G401.6 (cell line): ENCODE results near the gene GRK3.
"Not testable (repeated sequence)": the region's sequence is repeated elsewhere in the genome, so short reads cannot be mapped to it uniquely, and the experiment has no call there.

Experiments
- FAIRE-seq: peaks from 2 replicates; lab custom pipeline; 2012; peaks lifted over from hg19 to GRCh38; lab: Jason Lieb, UNC

Gene GRK3

GRCh38 chr22:25572708-25573171, 8.3 kb downstream of the GRK3 start:
- FAIRE-seq, result no peak

GRCh38 chr22:25573841-25574240, 9.4 kb downstream of the GRK3 start:
- FAIRE-seq, result no peak

- FAIRE-seq, result no peak
Measured at GRCh38 chr22:25574736-25575135, 10.3 kb downstream of the GRK3 start.

GRCh38 chr22:25575674-25576392, 11.4 kb downstream of the GRK3 start:
- not testable (repeated sequence) for FAIRE-seq

- FAIRE-seq, result not testable (repeated sequence)
Measured at GRCh38 chr22:25581452-25581851, 17.0 kb downstream of the GRK3 start.

GRCh38 chr22:25582946-25583345, 18.5 kb downstream of the GRK3 start:
- FAIRE-seq, result no peak

- FAIRE-seq, result not testable (repeated sequence)
Measured at GRCh38 chr22:25584993-25585392, 20.5 kb downstream of the GRK3 start.

- FAIRE-seq, result not testable (repeated sequence)
Measured at GRCh38 chr22:25589664-25590063, 25.2 kb downstream of the GRK3 start.

- not testable (repeated sequence) for FAIRE-seq
Measured at GRCh38 chr22:25593323-25593722, 28.8 kb downstream of the GRK3 start.

- FAIRE-seq, result no peak
Measured at GRCh38 chr22:25598609-25599008, 34.1 kb downstream of the GRK3 start.

GRCh38 chr22:25602445-25602844, 38.0 kb downstream of the GRK3 start:
- no peak for FAIRE-seq

GRCh38 chr22:25602916-25603315, 38.4 kb downstream of the GRK3 start:
- FAIRE-seq, result no peak

- not testable (repeated sequence) for FAIRE-seq
Measured at GRCh38 chr22:25605146-25605545, 40.7 kb downstream of the GRK3 start.

GRCh38 chr22:25605565-25605964, 41.1 kb downstream of the GRK3 start:
- not testable (repeated sequence) for FAIRE-seq

- not testable (repeated sequence) for FAIRE-seq
Measured at GRCh38 chr22:25611284-25611683, 46.8 kb downstream of the GRK3 start.

- not testable (repeated sequence) for FAIRE-seq
Measured at GRCh38 chr22:25613131-25613530, 48.7 kb downstream of the GRK3 start.

GRCh38 chr22:25613558-25613957, 49.1 kb downstream of the GRK3 start:
- not testable (repeated sequence) for FAIRE-seq

GRCh38 chr22:25614791-25615190, 50.3 kb downstream of the GRK3 start:
- FAIRE-seq, result not testable (repeated sequence)

- FAIRE-seq, result no peak
Measured at GRCh38 chr22:25621986-25622385, 57.5 kb downstream of the GRK3 start.

GRCh38 chr22:25623310-25623734, 58.8 kb downstream of the GRK3 start:
- FAIRE-seq, result no peak

GRCh38 chr22:25623851-25624250, 59.4 kb downstream of the GRK3 start:
- no peak for FAIRE-seq

- FAIRE-seq, result no peak
Measured at GRCh38 chr22:25624476-25624875, 60.0 kb downstream of the GRK3 start.

- FAIRE-seq, result not testable (repeated sequence)
Measured at GRCh38 chr22:25625747-25626623, 61.5 kb downstream of the GRK3 start.
